Trophoblast cell (in vitro differentiated cells and primary cell): ENCODE results near the gene RAB11FIP2. TPM values are rescaled to one million over a fixed set of nuclear protein-coding genes. Genes with fewer than 3 reads are reported as not detected.

Experiments used
- DNase-seq, 2 donors: peaks; one replicate each; pipeline ENCODE4 v3.0.0-alpha.2; 2016
- H2AFZ ChIP-seq: 2 replicates; pipeline ENCODE4 v1.6.1; 2013; ENCODE audit warnings: low read length, moderate library complexity, mild to moderate bottlenecking; ENCODE audit not compliant: insufficient read depth, poor library complexity
- H2AK5ac ChIP-seq: 2 replicates; pipeline ENCODE4 v1.6.1; 2013; ENCODE audit warnings: mild to moderate bottlenecking, low read length
- H2BK120ac ChIP-seq: 2 replicates; pipeline ENCODE4 v1.6.1; 2013; ENCODE audit warnings: low read length, mild to moderate bottlenecking, moderate library complexity; ENCODE audit not compliant: insufficient read depth, poor library complexity
- H2BK12ac ChIP-seq: 2 replicates; pipeline ENCODE4 v1.6.1; 2013; ENCODE audit warnings: mild to moderate bottlenecking, low read length, moderate library complexity
- H2BK5ac ChIP-seq: 2 replicates; pipeline ENCODE4 v1.6.1; 2013; ENCODE audit warnings: low read length, low read depth, moderate library complexity, mild to moderate bottlenecking; ENCODE audit not compliant: poor library complexity
- H3K14ac ChIP-seq: 2 replicates; pipeline ENCODE4 v1.6.1; 2013; ENCODE audit warnings: mild to moderate bottlenecking, low read length
- H3K18ac ChIP-seq: 2 replicates; pipeline ENCODE4 v1.6.1; 2013; ENCODE audit warnings: mild to moderate bottlenecking, low read length
- H3K23ac ChIP-seq: 2 replicates; pipeline ENCODE4 v1.6.1; 2013; ENCODE audit warnings: low read length
- H3K27ac ChIP-seq: 2 replicates; pipeline ENCODE4 v1.5.1; 2013; ENCODE audit warnings: low read depth, mild to moderate bottlenecking, inconsistent platforms, low read length, moderate library complexity
- H3K27me3 ChIP-seq: 2 replicates; pipeline ENCODE4 v1.6.1; 2013; ENCODE audit warnings: inconsistent platforms, mild to moderate bottlenecking, low read length, moderate library complexity; ENCODE audit not compliant: insufficient read depth
- H3K36me3 ChIP-seq, 2 experiments: 1 replicate in 1 of 2; 2 replicates in 1 of 2; pipeline ENCODE4 v1.6.1; 2013; ENCODE audit warnings: low read length in 2 of 2, mild to moderate bottlenecking in 2 of 2, moderate library complexity in 1 of 2; ENCODE audit not compliant: insufficient read depth in 2 of 2, control insufficient read depth in 1 of 2
- H3K4ac ChIP-seq: 2 replicates; pipeline ENCODE4 v1.6.1; 2013; ENCODE audit warnings: low read depth, mild to moderate bottlenecking, low read length, moderate library complexity
- H3K4me1 ChIP-seq, 2 experiments: 1 replicate in 1 of 2; 2 replicates in 1 of 2; pipeline ENCODE4 v1.6.1; 2013; ENCODE audit warnings: low read length in 2 of 2, mild to moderate bottlenecking in 2 of 2, moderate library complexity in 1 of 2; ENCODE audit not compliant: insufficient read depth in 2 of 2, control insufficient read depth in 1 of 2
- H3K4me2 ChIP-seq: 2 replicates; pipeline ENCODE4 v1.6.1; 2013; ENCODE audit warnings: inconsistent platforms, mild to moderate bottlenecking, low read length, moderate library complexity
- H3K4me3 ChIP-seq: 2 replicates; pipeline ENCODE4 v1.5.1; 2013; ENCODE audit warnings: mild to moderate bottlenecking, low read depth, low read length, inconsistent platforms
- H3K79me1 ChIP-seq: one replicate; pipeline ENCODE4 v1.6.1; 2013; ENCODE audit warnings: low read length
- H3K79me2 ChIP-seq: 2 replicates; pipeline ENCODE4 v1.6.1; 2013; ENCODE audit warnings: low read length, mild to moderate bottlenecking; ENCODE audit not compliant: control insufficient read depth, insufficient read depth, poor library complexity
- H3K9ac ChIP-seq: 2 replicates; pipeline ENCODE4 v1.6.1; 2013; ENCODE audit warnings: mild to moderate bottlenecking, low read length
- H3K9me3 ChIP-seq: 2 replicates; pipeline ENCODE4 v1.6.1; 2013; ENCODE audit warnings: low read depth, mild to moderate bottlenecking, control low read depth, inconsistent platforms, low read length; ENCODE audit not compliant: insufficient read depth
- H4K12ac ChIP-seq: 2 replicates; pipeline ENCODE4 v1.6.1; 2013; ENCODE audit warnings: low read depth, mild to moderate bottlenecking, low read length, moderate library complexity
- H4K8ac ChIP-seq: 2 replicates; pipeline ENCODE4 v1.6.1; 2013; ENCODE audit warnings: low read depth, mild to moderate bottlenecking, low read length, moderate library complexity
- H4K91ac ChIP-seq: one replicate; pipeline ENCODE4 v1.6.1; 2013; ENCODE audit warnings: low read depth, mild to moderate bottlenecking, low read length, moderate library complexity
- WGBS: extraction: QIAGEN DNeasy Blood & Tissue Kit; methylation state at CpG from one replicate; pipeline ENCODE4 v1.1.7; 2013; ENCODE audit warnings: missing lambda C conversion rate; ENCODE audit not compliant: insufficient read length, insufficient coverage; ENCODE audit errors: extremely low coverage; 5-methylcytosine and 5-hydroxymethylcytosine counted together
- polyA plus RNA-seq: library from polyadenylated mRNA; stranded (reverse); fragments of 200-250 nt; gene quantifications from 2 replicates; pipeline ENCODE4 v1.2.3, GENCODE V29; 2013

RAB11FIP2 gene, protein sequence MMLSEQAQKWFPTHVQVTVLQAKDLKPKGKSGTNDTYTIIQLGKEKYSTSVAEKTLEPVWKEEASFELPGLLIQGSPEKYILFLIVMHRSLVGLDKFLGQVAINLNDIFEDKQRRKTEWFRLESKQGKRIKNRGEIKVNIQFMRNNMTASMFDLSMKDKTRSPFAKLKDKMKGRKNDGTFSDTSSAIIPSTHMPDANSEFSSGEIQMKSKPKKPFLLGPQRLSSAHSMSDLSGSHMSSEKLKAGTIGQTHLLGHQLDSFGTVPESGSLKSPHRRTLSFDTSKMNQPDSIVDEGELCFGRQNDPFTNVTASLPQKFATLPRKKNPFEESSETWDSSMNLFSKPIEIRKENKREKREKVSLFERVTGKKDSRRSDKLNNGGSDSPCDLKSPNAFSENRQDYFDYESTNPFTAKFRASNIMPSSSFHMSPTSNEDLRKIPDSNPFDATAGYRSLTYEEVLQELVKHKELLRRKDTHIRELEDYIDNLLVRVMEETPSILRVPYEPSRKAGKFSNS
- polyA plus RNA-seq = 5.8 and 7.1 TPM in 2 replicates

DNA sequence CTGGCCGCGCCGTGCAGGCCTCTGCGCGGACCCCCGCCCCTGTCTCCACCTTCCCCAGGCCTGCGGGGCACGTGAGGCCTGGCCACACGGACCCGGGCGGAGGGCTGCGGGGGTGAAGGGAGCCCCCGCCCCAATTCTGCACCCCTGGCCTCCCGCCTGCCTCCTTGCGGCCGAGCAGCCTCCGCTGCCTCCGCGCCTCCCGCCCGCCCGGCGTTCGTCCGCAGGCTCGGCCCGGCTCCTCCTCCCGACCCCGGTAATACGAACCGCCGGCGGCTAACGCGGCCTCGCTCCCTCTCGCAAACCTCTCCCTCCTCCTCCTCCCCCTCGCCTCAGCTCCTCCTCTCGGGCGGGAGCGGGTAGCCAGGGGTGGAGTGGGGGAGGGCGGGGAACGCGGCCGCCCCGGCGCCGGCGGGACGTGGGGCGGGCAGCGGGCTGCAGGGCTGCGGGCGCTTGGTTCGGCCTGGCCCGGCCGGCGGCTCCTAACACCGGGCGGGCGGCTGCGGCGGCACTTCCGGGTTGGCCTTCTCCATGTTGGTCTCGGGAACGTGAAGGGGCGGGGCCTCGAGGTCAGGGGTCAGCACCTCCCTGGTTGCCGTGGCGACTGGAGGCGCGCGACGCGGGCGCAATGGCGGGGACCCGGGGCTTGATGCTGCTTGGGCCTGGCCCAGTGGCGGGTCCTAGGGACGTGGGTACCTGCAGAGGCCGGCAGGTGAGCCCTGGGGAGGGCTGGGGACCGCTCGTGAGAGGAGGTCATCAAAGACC, at the start of gene RAB11FIP2:
TSS of gene RAB11FIP2 (minus strand) at position 547 of the 762 bp plus-strand sequence. CDS start 778 bp downstream, outside the sequence.
- peaks cover 10% of the 10 kb centered on the region for H3K79me1 ChIP-seq

DNA sequence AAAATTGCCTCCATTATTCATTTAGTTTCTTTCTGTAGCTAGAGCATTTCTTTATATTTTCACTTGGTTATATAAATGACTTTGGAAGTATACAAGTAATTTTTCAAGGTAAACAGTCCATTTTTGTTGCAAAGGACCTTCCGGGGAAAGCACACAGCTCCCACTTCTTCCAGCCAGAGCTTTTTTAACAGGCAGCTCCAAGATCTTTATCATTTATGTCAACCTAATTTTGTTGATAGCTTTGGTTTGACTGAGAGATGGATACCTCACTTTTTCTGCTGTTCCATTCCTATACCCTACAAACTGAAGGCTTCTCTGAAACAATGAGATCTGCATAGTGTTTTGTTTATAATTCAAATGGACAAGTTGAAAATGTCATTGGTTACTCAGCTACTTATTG, 49.3 kb upstream of the RAB11FIP2 start:
- Histone ChIP-seq H3K27ac (no peak overlapping the region), H3K79me2 (no peaks in the 10 kb centered on the region), H3K79me1 (no peaks in the 10 kb centered on the region), H4K91ac (no peak overlapping the region), H4K12ac (no peak overlapping the region), H3K4me1 (no peaks in the 10 kb centered on the region), H3K4ac (no peak overlapping the region), H3K9me3 (no peaks in the 10 kb centered on the region), H3K18ac (no peak overlapping the region), H3K27me3 (no peaks in the 10 kb centered on the region), H2BK12ac (no peak overlapping the region), H3K14ac (no peak overlapping the region), H3K23ac (no peak overlapping the region), H3K36me3 (no peaks in the 10 kb centered on the region), H3K9ac (no peak overlapping the region), H3K4me3 (no peak overlapping the region), H2AK5ac (no peak overlapping the region), H2BK120ac (no peak overlapping the region), H2AFZ (no peak overlapping the region), H3K4me2 (no peak overlapping the region), H2BK5ac (no peak overlapping the region), H4K8ac (no peak overlapping the region)
- no CpG with 5 or more reads among the region's 1 CpG for WGBS
- no peak for DNase-seq

More for the DNA sequence above, at the start of gene RAB11FIP2:
- no peak within 1 kb of the TSS for H3K23ac ChIP-seq
- H2AK5ac ChIP-seq = no peak within 1 kb of the TSS
- peak within 1 kb of the TSS; percentile 41 for H3K4ac ChIP-seq
- DNase-seq = peak; percentile 91 to 95
- H2BK5ac ChIP-seq = peak within 1 kb of the TSS; percentile 77
- peak within 1 kb of the TSS; percentile 87 for H4K8ac ChIP-seq
- H3K4me3 ChIP-seq = peak within 1 kb of the TSS; percentile 90
- peak within 1 kb of the TSS; percentile 89 for H4K91ac ChIP-seq
- peak within 1 kb of the TSS; percentile 73 for H2BK120ac ChIP-seq
- no peak within 1 kb of the TSS for H2BK12ac ChIP-seq
- peak within 1 kb of the TSS; percentile 80 for H2AFZ ChIP-seq
- H3K9me3 ChIP-seq = no peaks in the 10 kb centered on the region
- peak within 1 kb of the TSS; percentile 75 for H3K4me2 ChIP-seq
- H4K12ac ChIP-seq = peak within 1 kb of the TSS; percentile 77
- H3K36me3 ChIP-seq = no peaks in the 10 kb centered on the region
- H3K18ac ChIP-seq = peak within 1 kb of the TSS; percentile 64
- peak within 1 kb of the TSS; percentile 87 for H3K27ac ChIP-seq
- no peaks in the 10 kb centered on the region for H3K27me3 ChIP-seq
- peak within 1 kb of the TSS; percentile 89 for H3K9ac ChIP-seq
- H3K14ac ChIP-seq = peak within 1 kb of the TSS; percentile 58
- WGBS = no CpG with 5 or more reads among the region's 83 CpGs
- peaks cover 5% of the 10 kb centered on the region for H3K79me2 ChIP-seq
- H3K4me1 ChIP-seq = no peaks in the 10 kb centered on the region

- Histone ChIP-seq H3K9me3 (no peaks in the 10 kb centered on the region), H4K12ac (no peak overlapping the region), H2AFZ (no peak overlapping the region), H4K8ac (no peak overlapping the region), H3K23ac (no peak overlapping the region), H3K14ac (no peak overlapping the region), H3K36me3 (no peaks in the 10 kb centered on the region), H3K4me3 (no peak overlapping the region), H3K9ac (no peak overlapping the region), H3K79me1 (no peaks in the 10 kb centered on the region), H2AK5ac (no peak overlapping the region), H2BK5ac (no peak overlapping the region), H3K4ac (no peak overlapping the region), H3K4me2 (no peak overlapping the region), H3K27me3 (no peaks in the 10 kb centered on the region), H2BK12ac (no peak overlapping the region), H4K91ac (no peak overlapping the region), H3K27ac (no peak overlapping the region), H3K4me1 (no peaks in the 10 kb centered on the region), H3K18ac (no peak overlapping the region), H2BK120ac (no peak overlapping the region), H3K79me2 (no peaks in the 10 kb centered on the region)
- WGBS = no CpG with 5 or more reads among the region's 1 CpG
- no peak for DNase-seq
Observed at GRCh38 chr10:118092209-118092608, 45.5 kb upstream of the RAB11FIP2 start.

DNA sequence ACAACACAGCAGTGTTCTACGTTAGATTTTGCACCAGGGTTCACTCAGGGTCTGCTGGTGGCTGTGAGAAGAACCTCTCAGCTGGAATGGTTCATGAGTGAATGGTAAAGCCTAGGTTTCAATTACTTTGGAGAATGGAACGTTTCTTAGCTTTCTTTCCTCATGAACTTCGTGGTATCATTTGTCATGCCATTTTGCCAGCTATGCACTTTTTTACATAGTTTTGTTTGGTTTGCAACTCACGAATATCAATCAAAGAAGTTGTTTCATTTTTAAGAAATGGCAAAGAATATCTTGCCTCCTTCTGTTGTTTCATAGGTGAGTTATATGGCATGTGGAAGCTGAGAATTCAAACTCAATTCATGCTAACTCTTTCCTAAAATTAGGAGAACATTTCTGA, 34.1 kb upstream of the RAB11FIP2 start:
- H3K4ac ChIP-seq = no peak overlapping the region
- no peak overlapping the region for H3K18ac ChIP-seq
- no peak overlapping the region for H3K27ac ChIP-seq

More for the DNA sequence above, 34.1 kb upstream of the RAB11FIP2 start:
- Histone ChIP-seq H2AFZ (no peak overlapping the region), H4K91ac (no peak overlapping the region), H3K9me3 (peaks cover 7% of the 10 kb centered on the region), H3K79me2 (no peaks in the 10 kb centered on the region), H4K12ac (no peak overlapping the region), H4K8ac (no peak overlapping the region), H3K4me2 (no peak overlapping the region), H2BK120ac (no peak overlapping the region), H3K23ac (no peak overlapping the region), H3K36me3 (no peaks in the 10 kb centered on the region), H3K4me1 (no peaks in the 10 kb centered on the region), H3K4me3 (no peak overlapping the region), H2BK5ac (no peak overlapping the region), H3K14ac (no peak overlapping the region), H3K27me3 (no peaks in the 10 kb centered on the region), H3K79me1 (no peaks in the 10 kb centered on the region), H2BK12ac (no peak overlapping the region), H2AK5ac (no peak overlapping the region), H3K9ac (no peak overlapping the region)
- no CpG with 5 or more reads among the region's 4 CpGs for WGBS
- no peak for DNase-seq
